Prostate gland (tissue), 2 donors: Measurements from ENCODE around the gene SERPINH1.

Source experiments
- CTCF ChIP-seq, 4 experiments: fragments of 200-600 bp in 2 of 4; fragments of 450-650 bp in 2 of 4; sonication (generic) in 2 of 4; IDR thresholded peaks; 1 replicate in 3 of 4; 2 replicates in 1 of 4; pipeline ENCODE4 v1.5.1; 2016 to 2019; ENCODE audit warnings: antibody characterized with exemption in 4 of 4, mild to moderate bottlenecking in 2 of 4, moderate library complexity in 2 of 4
- POLR2A ChIP-seq: fragments of 450-650 bp; IDR thresholded peaks from one replicate; pipeline ENCODE4 v1.6.1; 2016; ENCODE audit warnings: antibody characterized with exemption, mild to moderate bottlenecking
- POLR2AphosphoS5 ChIP-seq: sonication (generic); formaldehyde crosslinking; IDR thresholded peaks from one replicate; pipeline ENCODE4 v1.6.1; 2017; ENCODE audit warnings: antibody characterized with exemption

- TF ChIP-seq POLR2AphosphoS5: no peak
- no peak for TF ChIP-seq POLR2A
- TF ChIP-seq CTCF (IDR thresholded peaks at IDR 0.05): no peak
Measured at GRCh38 chr11:75592715-75593114, 30.7 kb downstream of the SERPINH1 start.
